B cell (primary cell): ENCODE results near the gene ZER1.

Source experiments
- EZH2 ChIP-seq: IDR thresholded peaks from 2 replicates; pipeline ENCODE4 v1.6.1; 2012; ENCODE audit warnings: borderline replicate concordance, low read depth, mild to moderate bottlenecking, moderate library complexity, low read length; ENCODE audit not compliant: insufficient read depth, poor library complexity, severe bottlenecking
- TF ChIP-seq, protein P1 (sequence below): fragments of 200-600 bp; IDR thresholded peaks from one replicate; pipeline ENCODE4 v1.8.0; 2022; ENCODE audit warnings: antibody characterized with exemption, mild to moderate bottlenecking

DNA sequence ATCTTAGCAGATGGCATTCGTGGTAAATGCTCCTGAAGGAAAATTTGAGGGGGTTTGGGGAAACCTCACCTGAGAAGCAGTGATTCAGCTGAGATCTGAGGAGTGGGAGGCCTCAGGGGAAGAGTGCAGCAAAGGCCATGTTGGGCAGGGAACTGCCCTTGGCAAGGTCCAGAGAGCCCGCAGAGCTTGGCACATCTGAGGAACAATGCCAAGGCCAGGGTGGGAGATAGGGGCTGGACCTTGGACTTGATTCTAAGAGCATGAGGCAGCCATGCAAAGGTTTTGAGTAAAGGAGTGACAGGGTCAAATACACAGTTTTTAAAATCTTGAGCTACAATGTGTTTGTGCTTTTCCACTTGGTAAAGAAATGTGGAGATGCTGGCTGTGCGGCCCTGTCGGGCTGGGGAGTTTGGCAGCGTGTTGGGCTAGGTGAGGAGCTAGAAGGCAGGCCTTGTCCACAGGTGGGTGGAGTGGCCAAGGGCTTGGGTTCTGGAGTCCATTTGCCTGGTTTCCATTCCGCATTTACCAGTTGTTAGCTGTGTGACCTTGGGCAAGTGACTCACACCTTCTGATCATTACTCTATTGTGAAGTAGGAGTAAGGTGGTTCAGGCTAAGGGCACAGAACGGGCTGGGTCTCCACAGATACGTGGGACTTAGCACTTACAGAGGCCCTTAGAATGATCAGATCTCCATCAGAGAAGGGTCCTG is 21.4 kb upstream of the ZER1 start:
- TF ChIP-seq, protein P1, sequence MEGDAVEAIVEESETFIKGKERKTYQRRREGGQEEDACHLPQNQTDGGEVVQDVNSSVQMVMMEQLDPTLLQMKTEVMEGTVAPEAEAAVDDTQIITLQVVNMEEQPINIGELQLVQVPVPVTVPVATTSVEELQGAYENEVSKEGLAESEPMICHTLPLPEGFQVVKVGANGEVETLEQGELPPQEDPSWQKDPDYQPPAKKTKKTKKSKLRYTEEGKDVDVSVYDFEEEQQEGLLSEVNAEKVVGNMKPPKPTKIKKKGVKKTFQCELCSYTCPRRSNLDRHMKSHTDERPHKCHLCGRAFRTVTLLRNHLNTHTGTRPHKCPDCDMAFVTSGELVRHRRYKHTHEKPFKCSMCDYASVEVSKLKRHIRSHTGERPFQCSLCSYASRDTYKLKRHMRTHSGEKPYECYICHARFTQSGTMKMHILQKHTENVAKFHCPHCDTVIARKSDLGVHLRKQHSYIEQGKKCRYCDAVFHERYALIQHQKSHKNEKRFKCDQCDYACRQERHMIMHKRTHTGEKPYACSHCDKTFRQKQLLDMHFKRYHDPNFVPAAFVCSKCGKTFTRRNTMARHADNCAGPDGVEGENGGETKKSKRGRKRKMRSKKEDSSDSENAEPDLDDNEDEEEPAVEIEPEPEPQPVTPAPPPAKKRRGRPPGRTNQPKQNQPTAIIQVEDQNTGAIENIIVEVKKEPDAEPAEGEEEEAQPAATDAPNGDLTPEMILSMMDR, result no peak
- no peak for TF ChIP-seq EZH2
